Psoas muscle (tissue), 8 donors: ENCODE measurements around the gene WFDC5. TPM values are rescaled to one million over a fixed set of nuclear protein-coding genes. Genes with fewer than 3 reads are reported as not detected.
"Not testable (repeated sequence)": the region's sequence is repeated elsewhere in the genome, so short reads cannot be mapped to it uniquely, and the experiment has no call there.

Source experiments
- ATAC-seq, 4 donors: fragments of 200-7000 bp; cut with Tn5 transposase; one replicate each; pipeline ENCODE4 v1.9.1; 2020; ENCODE audit warnings: moderate library complexity in 3 of 4, mild to moderate bottlenecking in 2 of 4
- DNase-seq, 2 donors: peaks; one replicate each; pipeline ENCODE4 v3.0.0-alpha.2; 2020
- H3K27ac ChIP-seq: fragments of 200-600 bp; one replicate; pipeline ENCODE4 v1.8.0; 2022
- H3K27me3 ChIP-seq, 3 donors: fragments of 200-600 bp in 1 of 3; one replicate each; pipeline versions ENCODE4 v1.6.1 to v1.8.0; 2013 to 2022; ENCODE audit warnings: low read length in 2 of 3, mild to moderate bottlenecking in 2 of 3, moderate library complexity in 1 of 3; ENCODE audit not compliant: insufficient read depth in 3 of 3
- H3K36me3 ChIP-seq, 2 donors: fragments of 200-600 bp in 1 of 2; one replicate each; pipeline versions ENCODE4 v1.6.1 to v1.8.0; 2013 to 2022; ENCODE audit warnings: low read depth in 1 of 2, mild to moderate bottlenecking in 1 of 2, moderate library complexity in 1 of 2; ENCODE audit not compliant: insufficient read depth in 1 of 2
- H3K4me1 ChIP-seq: fragments of 200-600 bp; one replicate; pipeline ENCODE4 v1.8.0; 2022
- H3K4me3 ChIP-seq: fragments of 200-600 bp; one replicate; pipeline ENCODE4 v1.8.0; 2022; ENCODE audit warnings: mild to moderate bottlenecking
- H3K9me3 ChIP-seq: fragments of 200-600 bp; one replicate; pipeline ENCODE4 v1.8.0; 2022
- CTCF ChIP-seq: fragments of 200-600 bp; IDR thresholded peaks from one replicate; pipeline ENCODE4 v1.8.0; 2022; ENCODE audit warnings: antibody characterized with exemption
- WGBS, 3 donors: extraction: QIAGEN DNeasy Blood & Tissue Kit; methylation state at CpG; one replicate each; pipeline versions ENCODE4 v1.1.6 to v1.1.7; 2013; 5-methylcytosine and 5-hydroxymethylcytosine counted together
- intact Hi-C, 2 donors: fragments of 100-400 bp; cut with DNase I; formaldehyde crosslinking; loops; one replicate each; pipeline versions ENCODE4 v1.11.0 to v1.14.2; 2022
- polyA plus RNA-seq, 3 donors: library from polyadenylated mRNA; stranded (reverse); fragments of 200-250 nt; gene quantifications; one replicate each; pipeline ENCODE4 v1.2.3, GENCODE V29; 2013
- total RNA-seq, 4 donors: library from RNA; stranded (reverse); fragmentation: NEBNext Ultra II Directional in 2 of 4; extraction: Animal tissue kit (Norgen Biotek cat#: 25700) in 2 of 4; gene quantifications; one replicate each; pipeline versions ENCODE4 v1.2.1 to v1.2.4, GENCODE V29; 2021 to 2023
- donor health status: healthy with polysubstance abuse.
- donor health status: DM: no; HTN: no; CAD: no; lungs with moderate emphysema.
- donor health status: Bipolar disorder and iron deficiency.
- donor health status: healthy.
- donor health status: DM: yes; HTN: yes; CAD: no.
- donor health status: DM: no; HTN: no; CAD: no.
- donor health status: DM: no; HTN: no; CAD: no.
- donor health status: DM: yes; HTN: yes; CAD: no.

The WFDC5 gene
- total and polyA plus RNA-seq, 7 donors: not detected

DNA sequence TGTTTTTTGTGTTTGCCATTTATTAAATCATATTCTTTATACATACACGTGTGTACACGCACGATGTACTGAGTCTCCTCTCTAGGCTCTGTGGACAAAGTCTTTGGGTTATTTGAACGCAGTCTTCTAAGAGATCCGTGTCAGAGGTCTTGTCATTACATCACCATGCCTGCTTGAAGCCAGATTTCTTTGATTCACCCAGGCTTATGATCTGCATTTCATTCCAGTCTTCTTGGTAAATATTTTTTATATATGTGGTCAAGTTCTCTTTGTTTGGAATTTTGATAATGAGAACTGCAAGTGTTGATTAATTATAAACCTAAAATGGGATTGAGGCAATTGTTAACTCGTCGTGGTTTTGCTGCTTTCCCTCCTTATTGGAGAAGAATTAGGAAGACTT lies 48.6 kb downstream of the WFDC5 start:
- no peaks in the 10 kb centered on the region for H3K36me3 ChIP-seq
- no peak for DNase-seq
- H3K4me3 ChIP-seq: no peak overlapping the region
- no peak for TF ChIP-seq CTCF
- peaks cover 2% of the 10 kb centered on the region for H3K4me1 ChIP-seq
- WGBS, 3 donors: 87 to 90% (median 90%) methylated on average over 7 of the region's 7 CpGs
- H3K27ac ChIP-seq: no peak overlapping the region
- no peaks in the 10 kb centered on the region for H3K27me3 ChIP-seq
- intact Hi-C loops: no loop called here
- ATAC-seq: no peak
- no peaks in the 10 kb centered on the region for H3K9me3 ChIP-seq

- no peaks in the 10 kb centered on the region for H3K27me3 ChIP-seq
- TF ChIP-seq CTCF: no peak
- intact Hi-C loops: no loop called here
- no peaks in the 10 kb centered on the region for H3K9me3 ChIP-seq
- DNase-seq (no peak), ATAC-seq (no peak)
- H3K27ac ChIP-seq: no peak overlapping the region
- H3K4me3 ChIP-seq: no peak overlapping the region
- no peaks in the 10 kb centered on the region for H3K36me3 ChIP-seq
- no peaks in the 10 kb centered on the region for H3K4me1 ChIP-seq
Measured at GRCh38 chr20:45064812-45065211, 50.2 kb downstream of the WFDC5 start.

DNA sequence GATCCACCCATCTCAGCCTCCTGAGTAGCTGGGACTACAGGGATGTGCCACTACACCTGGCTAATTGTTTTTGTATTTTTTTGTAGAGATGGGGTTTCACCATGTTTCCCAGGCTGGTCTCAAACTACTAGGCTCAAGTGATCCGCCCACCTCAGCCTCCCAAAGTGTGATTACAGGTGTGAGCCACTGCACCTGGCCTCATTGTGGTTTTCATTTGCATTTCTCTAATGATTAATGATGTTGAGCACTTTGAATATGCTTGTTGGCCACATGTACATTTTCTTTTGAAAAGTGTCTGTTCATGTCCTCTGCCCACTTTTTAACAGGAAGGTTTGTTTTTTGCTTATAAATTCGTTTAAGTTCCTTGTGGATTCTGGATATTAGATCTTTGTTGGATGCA lies 51.9 kb downstream of the WFDC5 start:
- DNase-seq, H3K27me3 ChIP-seq, H3K9me3 ChIP-seq, H3K4me3 ChIP-seq, H3K27ac ChIP-seq, H3K36me3 ChIP-seq, ATAC-seq, H3K4me1 ChIP-seq, intact Hi-C loops: not testable (repeated sequence)
- WGBS, 3 donors: 95 to 98% (median 96%) methylated on average over 2 of the region's 2 CpGs

DNA sequence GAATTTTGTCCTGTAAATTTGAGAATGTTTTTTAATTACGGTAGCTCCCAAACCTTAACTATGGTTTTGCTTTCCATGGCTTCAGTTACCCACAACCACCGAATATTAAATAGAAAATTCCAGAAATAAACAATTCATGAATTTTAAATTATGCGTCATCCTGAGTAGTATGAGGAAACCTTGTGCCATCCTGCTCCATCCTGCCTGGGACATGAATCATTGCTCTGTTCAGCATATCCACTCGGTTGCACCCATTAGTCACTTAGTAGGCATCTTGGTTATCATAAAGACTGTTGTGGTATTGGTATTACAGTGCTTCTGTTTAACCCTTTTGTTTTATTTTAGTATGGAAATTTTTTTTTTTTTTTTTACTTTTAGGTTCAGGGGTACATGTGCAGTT lies 53.7 kb downstream of the WFDC5 start:
- Histone ChIP-seq H3K36me3 (peaks cover 0 to 6% of the 10 kb centered on the region in 2 donors), H3K4me3 (no peak overlapping the region), H3K9me3 (no peaks in the 10 kb centered on the region), H3K27ac (no peak overlapping the region), H3K4me1 (no peaks in the 10 kb centered on the region), H3K27me3 (no peaks in the 10 kb centered on the region)
- no peak for DNase-seq
- WGBS, 3 donors: 67 to 75% (median 70%) methylated on average over 4 of the region's 4 CpGs
- TF ChIP-seq CTCF: no peak
- ATAC-seq: peak in 3 of 4 donors; percentile 77 to 84 (median 78)
- intact Hi-C loops: no loop called here

DNA sequence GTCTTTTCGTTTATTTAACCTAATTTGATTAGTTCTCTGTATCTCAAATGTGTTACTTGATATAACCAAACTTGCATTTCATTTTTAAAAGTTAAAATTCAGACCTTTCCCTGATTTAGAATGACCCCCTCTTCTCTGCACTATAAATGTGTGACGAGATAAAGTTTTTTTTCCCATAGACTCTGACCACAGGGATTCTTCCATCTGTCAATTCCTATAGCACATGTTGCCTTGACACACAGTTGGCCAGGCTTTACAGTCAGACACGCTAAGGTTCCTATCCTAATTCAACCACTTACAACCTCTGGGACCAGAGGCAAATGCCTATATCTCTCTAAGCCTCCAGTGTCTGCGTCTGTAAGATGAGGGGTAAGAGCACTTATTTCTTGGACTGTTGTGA lies 54.7 kb downstream of the WFDC5 start:
- TF ChIP-seq CTCF: no peak
- H3K9me3 ChIP-seq: no peaks in the 10 kb centered on the region
- H3K4me1 ChIP-seq: no peaks in the 10 kb centered on the region
- ATAC-seq (no peak), DNase-seq (no peak)
- 72 to 80% (median 75%) methylated on average over 4 of the region's 4 CpGs for WGBS, 3 donors
- H3K36me3 ChIP-seq: peaks cover 0 to 6% of the 10 kb centered on the region in 2 donors
- intact Hi-C loops: no loop called here
- no peak overlapping the region for H3K27ac ChIP-seq
- no peaks in the 10 kb centered on the region for H3K27me3 ChIP-seq
- no peak overlapping the region for H3K4me3 ChIP-seq

Other genes with a start within 250 kb of the WFDC5 start
- 10 to 100 TPM; 63.2 to 92.1 (median 80.6) TPM for gene YWHAB, start 229.5 kb downstream of the WFDC5 start, total RNA-seq
- 100 to 1,000 TPM in 1 of 3 donors, 10 to 100 TPM in 2; 44.2 to 109 (median 96.0) TPM for gene YWHAB, start 229.5 kb downstream of the WFDC5 start, polyA plus RNA-seq
- 1 to 10 TPM; 1.5 to 2.8 (median 2.1) TPM for gene PABPC1L, start 205.1 kb downstream of the WFDC5 start, total RNA-seq
- 1 to 10 TPM; 1.0 to 2.4 (median 1.8) TPM for gene PABPC1L, start 205.1 kb downstream of the WFDC5 start, polyA plus RNA-seq
- 10 to 100 TPM in 3 of 4 donors, 1 to 10 TPM in 1; 9.6 to 18.3 (median 14.5) TPM for gene TOMM34, start 154.8 kb downstream of the WFDC5 start, total RNA-seq
- 10 to 100 TPM; 10.4 to 38.0 (median 17.6) TPM for gene TOMM34, start 154.8 kb downstream of the WFDC5 start, polyA plus RNA-seq
- 1 to 10 TPM; 5.1 to 8.6 (median 7.3) TPM for gene STK4, start 148.7 kb downstream of the WFDC5 start, total RNA-seq
- 1 to 10 TPM; 2.4 to 5.6 (median 4.0) TPM for gene STK4, start 148.7 kb downstream of the WFDC5 start, polyA plus RNA-seq
- gene KCNS1, start 14.0 kb downstream of the WFDC5 start, total RNA-seq: not detected
- under 1 TPM in 1 of 3 donors, not detected in 2; under 0.01 TPM for gene KCNS1, start 14.0 kb downstream of the WFDC5 start, polyA plus RNA-seq
- not detected for gene WFDC12, start 9.3 kb upstream of the WFDC5 start, total RNA-seq
- not detected for gene WFDC12, start 9.3 kb upstream of the WFDC5 start, polyA plus RNA-seq
- gene PI3, start 59.7 kb upstream of the WFDC5 start, total RNA-seq: under 1 TPM in 2 of 4 donors, not detected in 2; 0.40 to 0.54 TPM
- gene PI3, start 59.7 kb upstream of the WFDC5 start, polyA plus RNA-seq: under 1 TPM; 0.18 to 0.38 (median 0.18) TPM
- gene SEMG1, start 91.9 kb upstream of the WFDC5 start, total RNA-seq: not detected
- not detected for gene SEMG1, start 91.9 kb upstream of the WFDC5 start, polyA plus RNA-seq
- not detected for gene SEMG2, start 106.2 kb upstream of the WFDC5 start, total RNA-seq
- not detected for gene SEMG2, start 106.2 kb upstream of the WFDC5 start, polyA plus RNA-seq
- gene SLPI, start 139.4 kb upstream of the WFDC5 start, total RNA-seq: 100 to 1,000 TPM in 2 of 4 donors, 10 to 100 TPM in 1, 1 to 10 TPM in 1; 5.7 to 723 (median 123) TPM
- 100 to 1,000 TPM in 2 of 3 donors, 10 to 100 TPM in 1; 17.5 to 295 (median 251) TPM for gene SLPI, start 139.4 kb upstream of the WFDC5 start, polyA plus RNA-seq
- under 1 TPM in 1 of 4 donors, not detected in 3; 0.22 TPM for gene RBPJL, start 191.7 kb upstream of the WFDC5 start, total RNA-seq
- gene RBPJL, start 191.7 kb upstream of the WFDC5 start, polyA plus RNA-seq: under 1 TPM in 2 of 3 donors, not detected in 1; 0.04 TPM
- gene MATN4, start 193.1 kb upstream of the WFDC5 start, total RNA-seq: not detected
- not detected for gene MATN4, start 193.1 kb upstream of the WFDC5 start, polyA plus RNA-seq
- 100 to 1,000 TPM in 2 of 4 donors, 10 to 100 TPM in 2; 32.2 to 283 (median 161) TPM for gene SDC4, start 233.2 kb upstream of the WFDC5 start, total RNA-seq
- 100 to 1,000 TPM in 1 of 3 donors, 10 to 100 TPM in 2; 41.6 to 323 (median 63.9) TPM for gene SDC4, start 233.2 kb upstream of the WFDC5 start, polyA plus RNA-seq
- gene SYS1, start 248.0 kb upstream of the WFDC5 start, total RNA-seq: 10 to 100 TPM; 17.1 to 29.6 (median 22.9) TPM
- gene SYS1, start 248.0 kb upstream of the WFDC5 start, polyA plus RNA-seq: 10 to 100 TPM; 40.9 to 73.3 (median 58.1) TPM